Endothelial cell (in vitro differentiated cells): ENCODE measurements around the gene ARRB2. TPM values are rescaled to one million over a fixed set of nuclear protein-coding genes. Genes with fewer than 3 reads are reported as not detected.
"Not testable (repeated sequence)": the region's sequence is repeated elsewhere in the genome, so short reads cannot be mapped to it uniquely, and the experiment has no call there.

Experiments used
- DNase-seq: peaks from one replicate; pipeline ENCODE4 v3.0.0; 2021; ENCODE audit warnings: low spot score
- H3K27ac Mint-ChIP-seq: one replicate; pipeline ENCODE4 v1.8.0; 2021; ENCODE audit warnings: mixed read lengths, inconsistent platforms; ENCODE audit not compliant: unreplicated experiment
- H3K27me3 Mint-ChIP-seq: one replicate; pipeline ENCODE4 v1.8.0; 2021; ENCODE audit warnings: mild to moderate bottlenecking, moderate library complexity, mixed read lengths, inconsistent platforms; ENCODE audit not compliant: unreplicated experiment
- H3K36me3 Mint-ChIP-seq: one replicate; pipeline ENCODE4 v1.8.0; 2021; ENCODE audit warnings: mild to moderate bottlenecking, low read depth, mixed read lengths, inconsistent platforms; ENCODE audit not compliant: unreplicated experiment
- H3K4me1 Mint-ChIP-seq: one replicate; pipeline ENCODE4 v1.8.0; 2021; ENCODE audit warnings: mild to moderate bottlenecking, mixed read lengths, inconsistent platforms; ENCODE audit not compliant: unreplicated experiment
- H3K4me3 Mint-ChIP-seq: one replicate; pipeline ENCODE4 v1.8.0; 2021; ENCODE audit warnings: mild to moderate bottlenecking, mixed read lengths, inconsistent platforms; ENCODE audit not compliant: unreplicated experiment
- H3K9me3 Mint-ChIP-seq: one replicate; pipeline ENCODE4 v1.8.0; 2021; ENCODE audit warnings: mixed read lengths, inconsistent platforms; ENCODE audit not compliant: unreplicated experiment
- CTCF ChIP-seq: fragments of 200-600 bp; sonication (generic); IDR thresholded peaks from one replicate; pipeline ENCODE4 v1.5.0; 2021; ENCODE audit warnings: antibody characterized with exemption; ENCODE audit not compliant: unreplicated experiment
- total RNA-seq: library from RNA; stranded (reverse); fragmentation: NEBNext Ultra II Directional; extraction: Animal tissue kit (Norgen Biotek cat#: 25700); gene quantifications from one replicate; pipeline ENCODE4 v1.2.1, GENCODE V29; 2021; ENCODE audit not compliant: unreplicated experiment

ARRB2 gene
- total RNA-seq, 1 donor from 2014 or later, result 51.1 TPM

DNA sequence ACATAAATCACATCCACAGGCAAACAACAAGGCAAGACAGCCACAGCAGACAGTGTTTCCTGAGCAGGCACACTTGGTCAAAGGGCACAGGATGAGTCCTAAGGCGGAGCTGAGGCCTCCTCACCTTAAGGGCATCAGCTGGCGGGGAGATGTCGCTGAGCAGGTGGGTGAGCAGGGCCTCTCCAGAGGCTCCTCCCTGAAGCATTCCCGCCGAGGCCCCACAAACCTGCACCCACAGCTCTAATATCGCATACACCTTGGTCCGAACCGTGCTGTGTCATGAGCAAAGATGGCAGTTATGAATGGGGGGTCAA lies 35.8 kb upstream of the ARRB2 start:
- Mint-ChIP-seq H3K36me3 (peaks cover 58% of the 10 kb centered on the region), H3K27ac (no peak overlapping the region), H3K4me1 (peaks cover 25% of the 10 kb centered on the region)

GRCh38 chr17:4675791-4676190 lies 34.6 kb upstream of the ARRB2 start:
- no peak for TF ChIP-seq CTCF
- peaks cover 25% of the 10 kb centered on the region for H3K4me1 Mint-ChIP-seq
- peak overlapping the region; percentile 89 for H3K27ac Mint-ChIP-seq
- H3K27me3 Mint-ChIP-seq, result peaks cover 4% of the 10 kb centered on the region
- peaks cover 57% of the 10 kb centered on the region for H3K36me3 Mint-ChIP-seq
- H3K4me3 Mint-ChIP-seq, result peak overlapping the region; percentile 37
- no peaks in the 10 kb centered on the region for H3K9me3 Mint-ChIP-seq
- DNase-seq, result no peak

More for the DNA sequence above, 35.8 kb upstream of the ARRB2 start:
- no peak for DNase-seq
- Mint-ChIP-seq H3K27me3 (peaks cover 4% of the 10 kb centered on the region), H3K9me3 (no peaks in the 10 kb centered on the region), H3K4me3 (no peak overlapping the region)
- no peak for TF ChIP-seq CTCF

- Mint-ChIP-seq H3K36me3 (peaks cover 54% of the 10 kb centered on the region), H3K4me3 (no peak overlapping the region), H3K27ac (peak overlapping the region; percentile 89), H3K27me3 (peaks cover 4% of the 10 kb centered on the region), H3K9me3 (no peaks in the 10 kb centered on the region), H3K4me1 (peaks cover 25% of the 10 kb centered on the region)
- no peak for TF ChIP-seq CTCF
- no peak for DNase-seq
Observed at GRCh38 chr17:4676791-4677190, 33.6 kb upstream of the ARRB2 start.

GRCh38 chr17:4678448-4679026 lies 31.9 kb upstream of the ARRB2 start:
- no peaks in the 10 kb centered on the region for H3K9me3 Mint-ChIP-seq
- H3K4me3 Mint-ChIP-seq, result no peak overlapping the region

GRCh38 chr17:4679658-4680057 lies 30.8 kb upstream of the ARRB2 start:
- H3K27me3 Mint-ChIP-seq, result peaks cover 4% of the 10 kb centered on the region
- H3K36me3 Mint-ChIP-seq, result peaks cover 54% of the 10 kb centered on the region
- H3K9me3 Mint-ChIP-seq, result no peaks in the 10 kb centered on the region
- no peak overlapping the region for H3K4me3 Mint-ChIP-seq
- no peak for DNase-seq
- no peak overlapping the region for H3K27ac Mint-ChIP-seq
- TF ChIP-seq CTCF, result no peak
- peaks cover 23% of the 10 kb centered on the region for H3K4me1 Mint-ChIP-seq

More at GRCh38 chr17:4678448-4679026, 31.9 kb upstream of the ARRB2 start:
- no peak for DNase-seq
- Mint-ChIP-seq H3K4me1 (peaks cover 25% of the 10 kb centered on the region), H3K36me3 (peaks cover 50% of the 10 kb centered on the region), H3K27ac (no peak overlapping the region), H3K27me3 (peaks cover 4% of the 10 kb centered on the region)
- TF ChIP-seq CTCF, result no peak

DNA sequence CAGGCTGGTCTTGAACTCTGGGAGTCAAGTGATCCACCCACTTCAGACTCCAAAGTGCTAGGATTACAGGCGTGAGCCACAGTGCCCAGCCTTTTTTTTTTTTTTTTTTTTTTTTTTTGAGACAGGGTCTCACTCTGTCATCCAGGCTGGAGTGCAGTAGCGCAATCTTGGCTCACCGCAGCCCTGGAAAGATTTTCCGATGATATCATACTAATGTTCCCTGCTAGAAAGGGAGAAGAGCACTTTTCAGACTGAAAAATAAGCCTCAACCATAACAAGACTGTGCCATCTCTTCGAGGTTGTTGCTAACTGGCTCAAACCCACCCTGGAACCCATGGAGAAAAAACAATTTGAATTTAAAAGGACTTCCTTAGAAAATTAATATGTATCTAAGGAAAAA lies 26.7 kb upstream of the ARRB2 start:
- H3K36me3 Mint-ChIP-seq, result peaks cover 44% of the 10 kb centered on the region
- not testable (repeated sequence) for H3K4me3 Mint-ChIP-seq, DNase-seq, H3K27me3 Mint-ChIP-seq, H3K27ac Mint-ChIP-seq, H3K9me3 Mint-ChIP-seq, H3K4me1 Mint-ChIP-seq

DNA sequence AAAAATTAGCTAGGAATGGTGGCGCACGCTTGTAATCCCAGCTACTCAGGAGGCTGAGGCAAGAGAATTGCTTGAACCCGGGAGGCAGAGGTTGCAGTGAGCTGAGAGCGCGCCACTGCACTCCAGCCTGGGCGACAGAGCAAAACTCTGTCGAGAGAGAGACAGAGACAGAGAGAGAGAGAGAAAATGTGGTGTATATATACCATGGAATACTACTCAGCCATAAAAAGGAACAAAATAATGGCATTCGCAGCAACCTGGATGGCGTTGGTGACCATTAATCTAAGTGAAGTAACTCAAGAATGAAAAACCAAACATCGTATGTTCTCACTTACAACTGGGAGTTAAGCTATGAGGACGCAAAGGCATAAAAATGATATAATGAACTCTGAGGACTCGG lies 20.6 kb upstream of the ARRB2 start:
- not testable (repeated sequence) for H3K27ac Mint-ChIP-seq, H3K4me1 Mint-ChIP-seq, DNase-seq, H3K27me3 Mint-ChIP-seq, H3K4me3 Mint-ChIP-seq, H3K9me3 Mint-ChIP-seq
- peaks cover 33% of the 10 kb centered on the region for H3K36me3 Mint-ChIP-seq
